Psoas muscle (tissue), 8 donors: ENCODE data around the gene FKBP2. TPM values are rescaled to one million over a fixed set of nuclear protein-coding genes. Genes with fewer than 3 reads are reported as not detected.

Source experiments
- ATAC-seq, 4 donors: fragments of 200-7000 bp; cut with Tn5 transposase; one replicate each; pipeline ENCODE4 v1.9.1; 2020; ENCODE audit warnings: moderate library complexity in 3 of 4, mild to moderate bottlenecking in 2 of 4
- DNase-seq, 2 donors: peaks; one replicate each; pipeline ENCODE4 v3.0.0-alpha.2; 2020
- H3K27ac ChIP-seq: fragments of 200-600 bp; one replicate; pipeline ENCODE4 v1.8.0; 2022
- H3K27me3 ChIP-seq, 3 donors: fragments of 200-600 bp in 1 of 3; one replicate each; pipeline versions ENCODE4 v1.6.1 to v1.8.0; 2013 to 2022; ENCODE audit warnings: low read length in 2 of 3, mild to moderate bottlenecking in 2 of 3, moderate library complexity in 1 of 3; ENCODE audit not compliant: insufficient read depth in 3 of 3
- H3K36me3 ChIP-seq, 2 donors: fragments of 200-600 bp in 1 of 2; one replicate each; pipeline versions ENCODE4 v1.6.1 to v1.8.0; 2013 to 2022; ENCODE audit warnings: low read depth in 1 of 2, mild to moderate bottlenecking in 1 of 2, moderate library complexity in 1 of 2; ENCODE audit not compliant: insufficient read depth in 1 of 2
- H3K4me1 ChIP-seq: fragments of 200-600 bp; one replicate; pipeline ENCODE4 v1.8.0; 2022
- H3K4me3 ChIP-seq: fragments of 200-600 bp; one replicate; pipeline ENCODE4 v1.8.0; 2022; ENCODE audit warnings: mild to moderate bottlenecking
- H3K9me3 ChIP-seq: fragments of 200-600 bp; one replicate; pipeline ENCODE4 v1.8.0; 2022
- WGBS, 3 donors: extraction: QIAGEN DNeasy Blood & Tissue Kit; methylation state at CpG; one replicate each; pipeline versions ENCODE4 v1.1.6 to v1.1.7; 2013; 5-methylcytosine and 5-hydroxymethylcytosine counted together
- intact Hi-C, 2 donors: fragments of 100-400 bp; cut with DNase I; formaldehyde crosslinking; loops; one replicate each; pipeline versions ENCODE4 v1.11.0 to v1.14.2; 2022
- polyA plus RNA-seq, 3 donors: library from polyadenylated mRNA; stranded (reverse); fragments of 200-250 nt; gene quantifications; one replicate each; pipeline ENCODE4 v1.2.3, GENCODE V29; 2013
- total RNA-seq, 4 donors: library from RNA; stranded (reverse); fragmentation: NEBNext Ultra II Directional in 2 of 4; extraction: Animal tissue kit (Norgen Biotek cat#: 25700) in 2 of 4; gene quantifications; one replicate each; pipeline versions ENCODE4 v1.2.1 to v1.2.4, GENCODE V29; 2021 to 2023
- TF ChIP-seq, protein P1 (sequence below): fragments of 200-600 bp; IDR thresholded peaks from one replicate; pipeline ENCODE4 v1.8.0; 2022; ENCODE audit warnings: antibody characterized with exemption
- donor health status: healthy with polysubstance abuse.
- donor health status: DM: no; HTN: no; CAD: no; lungs with moderate emphysema.
- donor health status: Bipolar disorder and iron deficiency.
- donor health status: healthy.
- donor health status: DM: yes; HTN: yes; CAD: no.
- donor health status: DM: no; HTN: no; CAD: no.
- donor health status: DM: no; HTN: no; CAD: no.
- donor health status: DM: yes; HTN: yes; CAD: no.

Gene FKBP2
- total and polyA plus RNA-seq, 7 donors: 17.8 to 228 (median 26.6) TPM

DNA sequence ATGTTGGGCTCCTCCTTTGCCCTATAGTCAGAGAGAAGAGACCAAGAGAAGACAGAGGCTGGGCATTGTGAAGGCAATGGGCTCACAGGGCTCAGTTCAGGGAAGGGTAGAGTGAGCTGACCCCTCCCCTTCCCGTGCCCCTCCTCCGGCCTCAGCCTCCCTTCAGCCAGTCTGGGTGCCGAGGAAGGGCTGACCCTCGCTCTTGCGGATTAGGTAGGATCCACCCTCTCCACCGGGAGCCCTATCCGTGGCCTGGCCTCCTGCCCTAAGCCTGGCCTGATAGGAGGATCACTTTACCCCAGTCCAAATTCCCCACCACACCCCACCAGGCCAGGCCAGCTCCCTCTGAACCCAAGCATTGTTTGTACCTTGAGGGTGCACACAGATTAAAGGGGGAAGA lies 7.7 kb downstream of the FKBP2 start:
- TF ChIP-seq, protein P1, sequence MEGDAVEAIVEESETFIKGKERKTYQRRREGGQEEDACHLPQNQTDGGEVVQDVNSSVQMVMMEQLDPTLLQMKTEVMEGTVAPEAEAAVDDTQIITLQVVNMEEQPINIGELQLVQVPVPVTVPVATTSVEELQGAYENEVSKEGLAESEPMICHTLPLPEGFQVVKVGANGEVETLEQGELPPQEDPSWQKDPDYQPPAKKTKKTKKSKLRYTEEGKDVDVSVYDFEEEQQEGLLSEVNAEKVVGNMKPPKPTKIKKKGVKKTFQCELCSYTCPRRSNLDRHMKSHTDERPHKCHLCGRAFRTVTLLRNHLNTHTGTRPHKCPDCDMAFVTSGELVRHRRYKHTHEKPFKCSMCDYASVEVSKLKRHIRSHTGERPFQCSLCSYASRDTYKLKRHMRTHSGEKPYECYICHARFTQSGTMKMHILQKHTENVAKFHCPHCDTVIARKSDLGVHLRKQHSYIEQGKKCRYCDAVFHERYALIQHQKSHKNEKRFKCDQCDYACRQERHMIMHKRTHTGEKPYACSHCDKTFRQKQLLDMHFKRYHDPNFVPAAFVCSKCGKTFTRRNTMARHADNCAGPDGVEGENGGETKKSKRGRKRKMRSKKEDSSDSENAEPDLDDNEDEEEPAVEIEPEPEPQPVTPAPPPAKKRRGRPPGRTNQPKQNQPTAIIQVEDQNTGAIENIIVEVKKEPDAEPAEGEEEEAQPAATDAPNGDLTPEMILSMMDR: no peak
- Histone ChIP-seq H3K4me3 (no peak overlapping the region), H3K36me3 (peaks cover 0 to 14% of the 10 kb centered on the region in 2 donors), H3K9me3 (no peaks in the 10 kb centered on the region), H3K27ac (no peak overlapping the region), H3K27me3 (no peaks in the 10 kb centered on the region), H3K4me1 (peaks cover 39% of the 10 kb centered on the region)
- intact Hi-C loops: no loop called here
- no peak for DNase-seq
- no peak for ATAC-seq
- WGBS, 3 donors: 61 to 86% (median 66%) methylated on average over 6 to 7 of the region's 7 CpGs

DNA sequence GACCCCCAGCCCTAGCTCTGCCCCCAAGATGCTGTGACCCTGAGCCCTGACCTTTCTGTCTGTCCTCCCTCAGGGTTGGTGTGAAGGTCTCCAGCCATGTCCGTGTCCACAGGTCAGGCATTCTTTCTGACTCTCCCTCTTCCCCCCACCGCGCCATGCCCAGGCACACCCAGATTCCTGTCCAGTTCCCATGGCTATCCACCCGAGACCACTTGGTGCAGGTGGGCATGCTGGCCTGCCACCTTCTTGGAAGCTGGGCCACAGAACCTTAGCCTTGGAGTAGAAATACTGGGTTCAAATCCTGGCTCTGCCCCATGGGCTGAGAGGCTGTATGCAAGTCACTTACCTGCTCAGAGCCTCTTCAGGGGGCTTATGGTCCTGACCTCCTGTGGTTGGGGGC lies 8.1 kb downstream of the FKBP2 start:
- H3K9me3 ChIP-seq: no peaks in the 10 kb centered on the region
- peaks cover 39% of the 10 kb centered on the region for H3K4me1 ChIP-seq
- DNase-seq (no peak), ATAC-seq (no peak)
- TF ChIP-seq, protein P1: no peak
- H3K27ac ChIP-seq: no peak overlapping the region
- no peaks in the 10 kb centered on the region for H3K27me3 ChIP-seq
- 91 to 99% (median 92%) methylated on average over 4 of the region's 4 CpGs for WGBS, 3 donors
- intact Hi-C loops: no loop called here
- peaks cover 0 to 10% of the 10 kb centered on the region in 2 donors for H3K36me3 ChIP-seq
- no peak overlapping the region for H3K4me3 ChIP-seq

DNA sequence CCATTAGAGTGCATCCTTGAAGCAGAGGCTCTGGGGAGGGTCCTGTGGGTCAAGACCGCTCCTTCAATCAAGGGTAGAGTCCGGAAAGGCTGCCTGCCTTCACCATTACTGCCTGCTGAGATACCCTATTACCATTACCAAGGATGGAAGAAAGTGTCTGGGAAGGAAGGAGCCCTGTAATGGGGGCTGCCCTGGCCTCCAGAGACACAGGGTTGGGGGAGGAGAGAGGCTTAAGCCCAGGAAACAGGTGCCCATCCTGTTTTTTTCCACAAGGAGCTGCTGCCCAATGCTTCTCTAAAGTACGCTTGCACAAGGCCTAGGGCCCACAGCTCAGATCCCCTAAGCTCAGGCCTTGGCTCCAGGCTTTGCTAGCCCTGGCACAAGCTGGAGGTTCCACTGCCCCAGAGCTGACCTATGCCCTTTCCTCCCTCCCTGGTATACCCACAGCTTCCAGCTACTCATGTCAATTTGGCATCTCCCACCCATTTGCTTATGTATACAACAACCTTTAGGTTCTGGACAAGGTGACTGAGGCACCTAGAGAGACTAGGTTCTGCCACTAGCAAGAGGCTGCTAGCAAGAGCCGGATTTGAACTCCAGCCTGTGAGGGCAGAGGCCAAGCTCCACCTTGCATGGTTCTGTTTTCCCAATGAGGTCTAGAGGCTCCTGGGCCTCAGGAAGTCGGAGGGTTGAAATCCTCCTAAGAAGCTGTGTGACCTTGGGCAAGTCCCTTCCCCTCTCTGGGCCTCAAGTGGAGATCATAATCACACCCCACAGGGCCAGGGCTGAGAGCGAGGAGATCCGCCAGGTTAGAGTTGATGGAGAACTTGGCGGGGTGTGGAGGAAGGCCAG lies 8.9 kb downstream of the FKBP2 start:
- H3K4me1 ChIP-seq: peaks cover 36% of the 10 kb centered on the region
- TF ChIP-seq, protein P1: no peak
- H3K36me3 ChIP-seq: peaks cover 0 to 7% of the 10 kb centered on the region in 2 donors
- WGBS, 3 donors: 90 to 96% (median 91%) methylated on average over 8 of the region's 8 CpGs
- intact Hi-C loops: loop anchor here (2.0 to 5.0 kb wide), 2 partner anchors 19 to 53 kb away; partner anchors contain the start of gene CATSPERZ (in 1 of the 2)
- peak overlapping the region; percentile 89 for H3K4me3 ChIP-seq
- H3K27me3 ChIP-seq: no peaks in the 10 kb centered on the region
- ATAC-seq: no peak
- DNase-seq: no peak
- no peak overlapping the region for H3K27ac ChIP-seq
- H3K9me3 ChIP-seq: no peaks in the 10 kb centered on the region

DNA sequence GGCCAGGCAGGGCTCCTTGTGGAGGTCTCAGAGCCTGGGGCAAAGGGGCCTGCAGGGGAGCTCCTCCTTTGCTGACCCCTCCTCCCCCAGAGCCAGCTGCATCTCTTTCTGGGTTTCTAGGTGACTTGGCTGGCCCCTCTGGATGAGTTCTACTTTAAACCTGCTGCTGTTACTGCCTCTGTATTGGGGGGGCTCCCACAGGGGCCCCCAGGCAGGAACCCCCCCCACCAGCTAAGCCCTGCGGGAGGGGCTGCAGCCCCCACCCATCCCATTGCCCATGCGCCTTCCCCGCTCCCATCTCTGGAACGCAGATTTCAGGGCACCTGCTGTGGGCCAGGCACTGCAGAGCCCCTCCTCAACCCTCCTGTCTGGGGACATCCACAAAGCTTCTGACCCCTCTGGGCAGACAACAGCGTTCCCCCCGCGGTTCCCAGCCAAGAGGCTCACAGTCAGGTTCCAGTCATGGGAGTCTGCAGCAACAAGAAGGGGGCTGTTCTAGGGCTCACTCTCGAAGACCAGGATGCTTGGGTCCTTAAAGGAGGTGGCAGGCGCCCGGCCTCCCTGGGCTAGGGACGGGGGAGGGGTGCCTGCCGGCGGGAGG lies 9.6 kb downstream of the FKBP2 start:
- H3K27ac ChIP-seq: no peak overlapping the region
- H3K4me1 ChIP-seq: peaks cover 36% of the 10 kb centered on the region
- H3K4me3 ChIP-seq: peak overlapping the region; percentile 89
- 23 to 32% (median 24%) methylated on average over 12 to 13 of the region's 13 CpGs for WGBS, 3 donors
- ATAC-seq (peak in 1 of 4 donors; percentile 1), DNase-seq (no peak)
- H3K27me3 ChIP-seq: no peaks in the 10 kb centered on the region
- intact Hi-C loops: loop anchor here (2.0 to 5.0 kb wide), 2 partner anchors 18 to 52 kb away; partner anchors contain the start of gene CATSPERZ (in 1 of the 2)
- peaks cover 0 to 11% of the 10 kb centered on the region in 2 donors for H3K36me3 ChIP-seq
- TF ChIP-seq, protein P1: no peak
- no peaks in the 10 kb centered on the region for H3K9me3 ChIP-seq
